Measurements from ENCODE around the gene CHRND. TPM values are rescaled to one million over a fixed set of nuclear protein-coding genes. Genes with fewer than 3 reads are reported as not detected.
"Not testable (repeated sequence)": the region's sequence is repeated elsewhere in the genome, so short reads cannot be mapped to it uniquely, and the experiment has no call there.

CHRND gene
- total RNA-seq, 6 experiments from 2014 or later: not detected

GRCh38 chr2:232568161-232568560 lies 42.2 kb downstream of the CHRND start:
- Mint-ChIP-seq H3K9me3 (no peaks in the 10 kb centered on the region), H3K27ac (peak overlapping the region; percentile 85)
- DNase-seq: peak; percentile 91

DNA sequence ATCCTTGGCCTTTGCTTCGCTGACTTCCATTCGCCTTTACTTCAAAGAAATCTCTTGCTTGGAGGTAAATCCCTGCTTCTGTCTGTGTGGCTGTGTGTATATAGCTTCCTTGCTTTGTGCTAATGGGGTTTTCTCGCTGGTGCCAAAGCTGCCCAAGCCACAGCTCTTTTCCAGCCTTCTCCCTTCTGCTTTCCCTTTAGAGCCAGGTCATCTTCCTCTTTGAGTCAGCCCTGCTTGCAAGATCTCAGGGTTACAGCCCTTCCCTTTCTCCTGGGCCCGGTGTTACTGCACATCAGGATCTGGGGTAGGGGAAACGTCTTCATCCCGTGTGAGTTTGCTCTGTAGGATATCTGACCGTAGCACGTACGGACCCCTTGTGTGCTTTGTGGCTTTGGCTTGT lies 43.6 kb downstream of the CHRND start:
- TF ChIP-seq CTCF (IDR thresholded peaks at IDR 0.05): no peak
- Mint-ChIP-seq H3K27ac (peak overlapping the region; percentile 40; the same call in 1 of the 2 replicates), H3K4me1 (ENCODE audit: low read depth) (peaks cover 39% of the 10 kb centered on the region), H3K27me3 (ENCODE audit: insufficient read depth) (no peaks in the 10 kb centered on the region; the same call in 1 of the 2 replicates), H3K9me3 (no peaks in the 10 kb centered on the region), H3K4me3 (no peak overlapping the region), H3K36me3 (ENCODE audit: low read depth) (peaks cover 53% of the 10 kb centered on the region)
- DNase-seq: no peak

More at GRCh38 chr2:232568161-232568560, 42.2 kb downstream of the CHRND start:
- Mint-ChIP-seq H3K36me3 (ENCODE audit: low read depth) (peaks cover 64% of the 10 kb centered on the region), H3K4me3 (peak overlapping the region; percentile 11; the same call in 1 of the 2 replicates), H3K4me1 (ENCODE audit: low read depth) (peaks cover 28% of the 10 kb centered on the region), H3K27me3 (ENCODE audit: insufficient read depth) (no peaks in the 10 kb centered on the region; the same call in 1 of the 2 replicates)
- no peak for TF ChIP-seq CTCF (IDR thresholded peaks at IDR 0.05)

GRCh38 chr2:232570481-232570880 lies 44.5 kb downstream of the CHRND start:
- H3K4me3 Mint-ChIP-seq; H3K9me3 Mint-ChIP-seq; H3K27ac Mint-ChIP-seq; H3K27me3 Mint-ChIP-seq (ENCODE audit: insufficient read depth); DNase-seq: not testable (repeated sequence)
- Mint-ChIP-seq H3K4me1 (ENCODE audit: low read depth) (peaks cover 49% of the 10 kb centered on the region), H3K36me3 (ENCODE audit: low read depth) (peaks cover 50% of the 10 kb centered on the region)

DNA sequence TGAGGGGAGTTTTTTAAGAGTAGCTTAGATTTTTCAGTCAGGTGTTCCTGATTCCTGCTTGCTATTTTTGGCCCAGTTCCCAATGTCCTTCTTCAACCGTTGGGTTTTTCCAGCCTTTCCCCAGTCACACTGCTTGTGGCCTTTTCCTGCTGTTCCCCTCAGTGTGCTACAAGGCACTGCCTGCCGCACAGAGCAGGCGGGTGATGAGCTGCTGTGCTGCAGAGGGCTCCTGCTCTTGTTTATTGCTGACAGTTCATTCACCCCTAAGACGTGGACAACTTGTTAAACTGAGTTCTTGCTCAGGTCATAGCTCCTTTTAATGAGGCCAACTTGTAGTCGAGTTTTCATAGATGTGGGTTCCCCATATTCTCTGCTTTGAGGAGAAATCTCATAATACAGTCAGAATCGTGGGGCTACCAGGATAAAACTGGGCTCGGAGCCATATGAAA lies 45.1 kb downstream of the CHRND start:
- H3K27ac Mint-ChIP-seq: peak overlapping the region; percentile 42; the same call in 1 of the 2 replicates
- H3K27me3 Mint-ChIP-seq (ENCODE audit: insufficient read depth): no peaks in the 10 kb centered on the region
- H3K9me3 Mint-ChIP-seq: no peaks in the 10 kb centered on the region
- no peak for TF ChIP-seq CTCF (IDR thresholded peaks at IDR 0.05)
- H3K4me3 Mint-ChIP-seq: no peak overlapping the region
- no peak for DNase-seq
- H3K4me1 Mint-ChIP-seq (ENCODE audit: low read depth): peaks cover 51% of the 10 kb centered on the region
- peaks cover 47% of the 10 kb centered on the region for H3K36me3 Mint-ChIP-seq (ENCODE audit: low read depth)

- peaks cover 28% of the 10 kb centered on the region for H3K36me3 Mint-ChIP-seq (ENCODE audit: low read depth)
- no peaks in the 10 kb centered on the region; the same call in 1 of the 2 replicates for H3K27me3 Mint-ChIP-seq (ENCODE audit: insufficient read depth)
- H3K4me3 Mint-ChIP-seq: no peak overlapping the region
- TF ChIP-seq CTCF (IDR thresholded peaks at IDR 0.05): no peak
- no peak overlapping the region for H3K27ac Mint-ChIP-seq
- no peak for DNase-seq
- H3K4me1 Mint-ChIP-seq (ENCODE audit: low read depth): peaks cover 48% of the 10 kb centered on the region
- no peaks in the 10 kb centered on the region for H3K9me3 Mint-ChIP-seq
Observed at GRCh38 chr2:232573042-232573441, 47.1 kb downstream of the CHRND start.

GRCh38 chr2:232573771-232574435 lies 47.9 kb downstream of the CHRND start:
- TF ChIP-seq CTCF (IDR thresholded peaks at IDR 0.05): no peak
- no peak for DNase-seq
- Mint-ChIP-seq H3K4me1 (ENCODE audit: low read depth) (peaks cover 39% of the 10 kb centered on the region), H3K36me3 (ENCODE audit: low read depth) (peaks cover 23% of the 10 kb centered on the region), H3K27ac (peak overlapping the region; percentile 64), H3K9me3 (no peaks in the 10 kb centered on the region), H3K27me3 (ENCODE audit: insufficient read depth) (no peaks in the 10 kb centered on the region; the same call in 1 of the 2 replicates), H3K4me3 (no peak overlapping the region)

Measured in HFFc6 (cell line).